Adrenal gland (tissue), 5 donors: ENCODE results near the gene ZBTB7C.

ENCODE experiments used
- POLR2A ChIP-seq, 2 donors: fragments of 450-650 bp; IDR thresholded peaks; one replicate each; pipeline ENCODE4 v1.6.1; 2017; ENCODE audit warnings: antibody characterized with exemption in 2 of 2, mild to moderate bottlenecking in 2 of 2, moderate library complexity in 1 of 2
- TF ChIP-seq, protein P1 (sequence below), 6 experiments: fragments of 450-650 bp in 4 of 6; fragments of 200-600 bp in 2 of 6; sonication (generic) in 1 of 6; IDR thresholded peaks; 1 replicate in 5 of 6; 2 replicates in 1 of 6; pipeline versions ENCODE4 v1.5.1 to v1.8.0; 2016 to 2021; ENCODE audit warnings: antibody characterized with exemption in 6 of 6, mild to moderate bottlenecking in 2 of 6, moderate library complexity in 1 of 6
- donor health status: DM: no; HTN: no; CAD: no.

DNA sequence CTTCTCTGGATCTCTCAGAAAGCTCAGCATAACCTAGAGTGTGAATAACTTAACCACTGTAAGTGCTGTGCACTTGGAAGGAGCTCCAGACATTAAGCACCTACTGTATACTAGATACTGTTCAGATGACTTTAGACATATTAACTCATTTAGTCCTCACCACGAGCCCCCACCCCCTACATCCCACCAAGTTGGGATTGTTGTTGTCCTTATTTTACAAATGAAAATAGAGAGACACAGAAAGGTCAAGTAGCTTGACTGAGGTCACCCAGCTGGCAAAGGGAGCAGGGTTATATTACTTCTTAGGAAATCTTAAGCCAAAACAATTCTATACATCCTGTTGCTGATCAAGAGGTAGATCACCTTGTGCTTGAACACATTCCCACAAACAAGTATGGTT, 244.5 kb downstream of the ZBTB7C start:
- TF ChIP-seq, protein P1, sequence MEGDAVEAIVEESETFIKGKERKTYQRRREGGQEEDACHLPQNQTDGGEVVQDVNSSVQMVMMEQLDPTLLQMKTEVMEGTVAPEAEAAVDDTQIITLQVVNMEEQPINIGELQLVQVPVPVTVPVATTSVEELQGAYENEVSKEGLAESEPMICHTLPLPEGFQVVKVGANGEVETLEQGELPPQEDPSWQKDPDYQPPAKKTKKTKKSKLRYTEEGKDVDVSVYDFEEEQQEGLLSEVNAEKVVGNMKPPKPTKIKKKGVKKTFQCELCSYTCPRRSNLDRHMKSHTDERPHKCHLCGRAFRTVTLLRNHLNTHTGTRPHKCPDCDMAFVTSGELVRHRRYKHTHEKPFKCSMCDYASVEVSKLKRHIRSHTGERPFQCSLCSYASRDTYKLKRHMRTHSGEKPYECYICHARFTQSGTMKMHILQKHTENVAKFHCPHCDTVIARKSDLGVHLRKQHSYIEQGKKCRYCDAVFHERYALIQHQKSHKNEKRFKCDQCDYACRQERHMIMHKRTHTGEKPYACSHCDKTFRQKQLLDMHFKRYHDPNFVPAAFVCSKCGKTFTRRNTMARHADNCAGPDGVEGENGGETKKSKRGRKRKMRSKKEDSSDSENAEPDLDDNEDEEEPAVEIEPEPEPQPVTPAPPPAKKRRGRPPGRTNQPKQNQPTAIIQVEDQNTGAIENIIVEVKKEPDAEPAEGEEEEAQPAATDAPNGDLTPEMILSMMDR (IDR thresholded peaks at IDR 0.05) = no peak
- TF ChIP-seq POLR2A (IDR thresholded peaks at IDR 0.05) = no peak
